ENCODE data around the gene MAST3. TPM values are rescaled to one million over a fixed set of nuclear protein-coding genes. Genes with fewer than 3 reads are reported as not detected.

The MAST3 gene
- total and polyA plus RNA-seq, 2 of the 13 experiments (the other 11 are each of a cell fraction or from before 2014, with no cell fraction given): 4.1 to 4.6 TPM

GRCh38 chr19:18112989-18113478 lies 15.5 kb downstream of the MAST3 start (continued):
- TF ChIP-seq NFAT5 (CRISPR knock-in tag; IDR thresholded peaks at IDR 0.05) (no peak), ZNF468 (CRISPR knock-in tag; IDR thresholded peaks at IDR 0.05) (no peak), KAT2B (IDR thresholded peaks at IDR 0.05; ENCODE audit: borderline replicate concordance, low read depth, low read length) (no peak), RNF2 (conservative IDR thresholded peaks at IDR 0.05; ENCODE audit: low read depth) (no peak), ZFYVE20 (CRISPR knock-in tag; IDR thresholded peaks at IDR 0.05; ENCODE audit: borderline replicate concordance, low read depth) (no peak), ZNF274 (CRISPR knock-in tag; IDR thresholded peaks at IDR 0.05) (0 out of 2 replicates have a peak, but pooled peaks have one; percentile 20), POLR2AphosphoS5 (IDR thresholded peaks at IDR 0.05; ENCODE audit: low read depth, low read length) (no peak), ZNF792 (CRISPR knock-in tag; IDR thresholded peaks at IDR 0.05) (no peak), KDM5B (CRISPR knock-in tag; IDR thresholded peaks at IDR 0.05; ENCODE audit: borderline replicate concordance) (no peak), KAT8 (CRISPR knock-in tag; IDR thresholded peaks at IDR 0.05) (no peak), ZBTB40 (IDR thresholded peaks at IDR 0.05) (no peak), ZBTB40 (CRISPR knock-in tag; IDR thresholded peaks at IDR 0.05) (no peak)

Measured in HepG2 (cell line).